GM12872 (cell line): Measurements from ENCODE around the gene RGL2.

ENCODE experiments used
- CTCF ChIP-seq: IDR thresholded peaks from 3 replicates; pipeline ENCODE4 v1.5.1; 2011; ENCODE audit warnings: low read depth, mild to moderate bottlenecking, low read length, moderate library complexity; ENCODE audit not compliant: insufficient read depth

Gene RGL2

GRCh38 chr6:33315793-33316602 lies 17.3 kb upstream of the RGL2 start:
- TF ChIP-seq CTCF: no peak

- no peak for TF ChIP-seq CTCF
Observed at GRCh38 chr6:33314943-33315792, 16.4 kb upstream of the RGL2 start.

- no peak for TF ChIP-seq CTCF
Observed at GRCh38 chr6:33314515-33314942, 15.8 kb upstream of the RGL2 start.

- TF ChIP-seq CTCF: no peak
Observed at GRCh38 chr6:33313709-33314514, 15.2 kb upstream of the RGL2 start, which contains the start of gene TAPBP. TSS of gene TAPBP (minus strand) at chr6:33314078. CDS start at chr6:33314041, 37 bp downstream.

- TF ChIP-seq CTCF: no peak
Observed at GRCh38 chr6:33313105-33313708, 14.5 kb upstream of the RGL2 start.

GRCh38 chr6:33312361-33313104 lies 13.8 kb upstream of the RGL2 start:
- 0 out of 3 replicates have a peak, but pooled peaks have one; percentile 12 for TF ChIP-seq CTCF
